SKM-1 treated with dmso at 0.1 percent for 144 hours (cell line): ENCODE measurements around the gene SHROOM3.

Source experiments
- DNase-seq: peaks from one replicate; lab custom pipeline; 2025; ENCODE audit not compliant: unreplicated experiment; lab: John Stamatoyannopoulos, UW

SHROOM3 gene

DNA sequence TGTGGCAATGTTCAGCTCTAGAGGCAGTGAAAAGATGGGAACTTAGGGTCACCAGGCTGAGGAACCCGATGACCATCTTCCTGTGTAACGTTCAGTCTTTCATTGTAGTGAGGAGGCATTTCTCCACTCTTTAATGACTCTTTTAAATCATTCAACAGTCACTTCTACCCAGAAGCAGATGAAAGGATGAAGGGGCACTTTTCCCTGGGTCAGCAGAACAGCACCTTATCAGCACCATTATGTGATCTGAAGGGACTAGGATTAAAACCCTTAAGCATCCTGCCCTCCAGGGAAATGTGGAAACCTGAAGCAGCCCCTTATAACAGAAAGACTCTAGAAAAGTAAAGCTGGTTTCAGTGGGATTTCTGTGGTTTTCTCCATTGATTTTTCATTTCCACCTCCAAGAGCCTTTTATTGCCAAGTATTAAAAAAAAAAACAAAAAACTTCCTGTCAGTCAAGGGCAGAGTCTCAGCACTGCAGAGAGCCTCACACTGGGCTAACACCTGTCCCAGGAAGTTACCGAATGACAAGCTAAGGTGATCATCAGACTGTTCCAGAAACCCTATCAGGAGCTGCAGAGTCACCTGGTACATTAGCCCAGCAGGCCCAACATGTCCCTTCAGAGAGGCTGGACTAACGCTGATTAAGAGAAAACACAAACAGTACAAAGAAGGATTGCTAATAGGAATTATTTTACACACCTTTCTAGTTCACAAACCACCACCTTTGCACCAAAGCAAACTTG lies 185.9 kb downstream of the SHROOM3 start:
- no peak for DNase-seq

DNA sequence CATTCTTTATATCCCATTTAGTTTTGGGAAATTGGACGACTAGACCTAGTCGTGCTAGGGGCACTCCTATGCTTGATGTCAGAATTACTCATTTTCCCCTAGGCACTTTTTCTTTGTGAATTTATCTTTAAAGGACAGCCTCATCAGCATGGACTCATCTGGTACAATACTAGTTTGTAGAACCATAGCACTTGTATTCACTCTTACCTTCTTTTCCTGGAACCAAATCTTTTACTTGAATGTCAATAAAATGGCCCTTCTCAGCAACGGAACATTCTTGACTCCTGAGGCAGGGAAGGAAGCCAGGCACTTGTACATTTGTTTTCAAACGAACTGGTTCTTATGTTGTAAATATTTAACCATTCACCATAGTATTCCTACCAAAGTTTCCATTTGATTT lies 187.1 kb downstream of the SHROOM3 start:
- no peak for DNase-seq

DNA sequence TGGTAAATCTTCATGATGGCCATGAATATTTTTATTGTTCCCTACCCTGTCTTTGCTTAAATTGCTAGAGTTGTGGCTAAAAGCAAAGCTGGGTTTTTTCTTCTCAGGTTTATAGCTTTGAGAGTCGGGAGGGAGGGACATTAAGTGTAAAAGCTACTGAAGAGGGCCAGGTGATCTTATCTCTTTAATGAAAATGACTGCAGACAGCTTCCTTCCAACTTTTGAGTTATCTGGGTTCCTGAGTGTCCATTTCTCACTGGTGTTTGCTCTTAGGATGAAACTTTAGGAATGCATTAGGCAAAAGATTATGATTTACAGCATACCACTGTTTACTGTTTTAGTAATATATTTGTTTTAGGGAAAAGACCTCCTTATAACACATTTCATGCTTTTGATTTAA lies 187.7 kb downstream of the SHROOM3 start:
- DNase-seq: no peak

GRCh38 chr4:76623217-76624045 lies 188.4 kb downstream of the SHROOM3 start:
- DNase-seq: no peak

DNA sequence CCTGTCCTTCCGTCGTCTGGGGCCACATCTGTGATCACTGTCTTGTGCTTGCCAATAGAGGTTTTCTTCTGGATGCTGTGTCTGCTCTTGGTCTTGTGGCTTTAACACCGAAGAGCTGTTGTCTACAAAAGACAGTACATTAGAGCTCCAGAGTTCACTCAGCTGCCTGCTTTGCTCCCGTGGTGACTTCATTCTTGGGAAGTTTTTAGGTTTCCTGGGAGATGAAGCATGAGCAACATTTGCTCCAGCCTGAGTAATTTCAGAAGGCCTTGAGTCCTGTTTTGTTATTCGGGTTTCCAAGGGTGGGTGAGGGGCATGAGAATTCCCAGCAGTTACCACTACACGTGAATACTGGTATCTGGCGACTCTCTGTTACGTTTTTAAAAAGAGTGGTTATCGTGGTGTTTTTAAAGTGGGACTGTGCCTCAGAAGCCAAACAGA lies 189.2 kb downstream of the SHROOM3 start:
- DNase-seq: no peak

DNA sequence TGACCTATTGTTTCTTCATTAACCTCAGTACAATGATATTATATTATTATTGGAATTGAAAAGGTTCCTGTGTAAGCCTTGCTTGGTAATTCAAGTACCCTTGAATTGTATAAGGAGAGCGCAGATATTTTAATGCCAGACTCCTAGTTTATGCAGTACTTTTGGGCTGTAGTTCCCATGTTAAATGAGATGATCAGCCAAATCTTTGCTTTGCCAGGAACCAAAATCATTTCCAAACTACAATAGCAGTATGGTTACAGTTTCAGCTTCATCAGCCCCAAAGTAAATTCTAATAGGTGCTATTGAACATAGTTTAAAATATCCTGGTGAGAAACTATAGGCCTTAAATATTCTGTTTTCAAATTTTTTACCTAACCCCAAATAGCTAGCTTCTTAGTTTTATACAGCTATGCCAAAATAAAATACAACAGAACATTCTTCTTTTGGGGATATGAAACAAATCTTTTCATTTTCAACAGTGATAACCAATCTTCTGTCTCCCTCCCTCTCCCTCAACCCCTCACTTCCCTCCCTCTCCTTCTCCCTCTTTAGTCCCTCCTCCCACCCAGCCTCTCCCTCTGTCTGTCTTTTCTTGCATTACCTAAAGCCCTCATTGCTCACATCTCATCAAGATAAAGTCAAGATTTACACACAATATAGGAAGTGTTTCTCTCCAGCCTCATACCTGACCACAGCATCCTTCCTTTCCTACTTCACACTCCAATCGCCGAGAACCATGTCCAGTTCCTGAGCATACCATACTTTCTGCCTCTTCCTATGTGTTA lies 190.1 kb downstream of the SHROOM3 start:
- no peak for DNase-seq

- no peak for DNase-seq
These were observed 191.8 kb downstream of the SHROOM3 start for GRCh38 chr4:76626686-76627465.

DNA sequence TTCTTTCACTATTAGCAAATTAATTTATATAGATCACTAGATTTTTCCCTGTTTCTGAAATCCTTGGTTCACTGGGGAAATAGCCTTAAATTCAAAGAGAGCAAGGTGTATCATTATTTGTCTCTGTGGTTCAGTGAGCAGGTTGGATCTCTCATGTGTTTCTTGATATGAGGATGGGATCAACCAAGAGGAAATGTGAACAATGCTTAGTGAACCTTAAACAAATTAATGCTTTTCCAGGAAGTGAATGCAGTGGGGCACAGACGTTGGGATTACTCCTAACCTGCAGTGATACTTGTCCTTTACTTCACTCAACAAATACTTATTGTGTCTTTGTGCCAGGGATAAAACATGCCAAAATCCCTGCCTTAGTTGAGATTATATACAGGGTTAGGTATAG lies 193.2 kb downstream of the SHROOM3 start:
- no peak for DNase-seq

DNA sequence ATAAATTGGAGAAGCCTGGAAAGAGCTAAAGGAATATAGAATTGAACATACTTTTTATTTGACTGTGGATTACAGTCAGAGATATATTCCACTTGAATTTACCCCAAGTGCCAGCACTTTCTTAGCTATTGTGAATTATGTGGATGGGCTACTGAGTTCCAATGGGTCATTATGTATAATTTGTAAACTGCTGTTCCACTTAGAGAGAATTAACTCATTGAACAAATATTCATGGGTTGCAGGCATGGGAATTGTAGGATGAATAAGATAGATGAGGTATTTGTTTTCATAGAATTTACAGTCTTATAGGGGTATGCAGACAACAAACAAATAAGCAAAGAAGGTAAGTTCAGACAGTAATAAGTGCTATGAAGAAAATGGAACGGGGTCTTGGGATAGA lies 195.7 kb downstream of the SHROOM3 start:
- no peak for DNase-seq

- no peak for DNase-seq
These were observed 199.2 kb downstream of the SHROOM3 start for GRCh38 chr4:76634220-76634619.

- no peak for DNase-seq
These were observed 202.8 kb downstream of the SHROOM3 start for GRCh38 chr4:76637712-76638361.

DNA sequence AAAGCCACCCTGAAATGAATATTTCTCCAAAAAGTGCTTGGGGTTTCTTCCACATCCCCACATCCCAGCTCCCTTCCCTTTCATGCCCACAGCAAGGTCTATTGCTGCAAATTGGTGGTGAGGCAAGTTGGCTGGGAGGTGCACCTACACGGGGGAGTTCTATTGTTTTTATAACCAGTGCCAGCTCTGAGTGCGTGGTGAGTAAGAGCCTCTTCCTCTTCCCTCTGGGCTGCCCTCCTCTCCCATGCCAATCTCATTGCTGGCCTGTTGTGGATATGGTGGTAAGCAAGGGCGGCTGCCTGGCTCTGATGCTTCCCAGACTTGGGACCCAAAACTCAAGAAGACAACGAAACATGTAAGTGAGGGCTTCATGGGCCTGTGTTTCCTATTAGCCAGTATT lies 204.3 kb downstream of the SHROOM3 start:
- no peak for DNase-seq

DNA sequence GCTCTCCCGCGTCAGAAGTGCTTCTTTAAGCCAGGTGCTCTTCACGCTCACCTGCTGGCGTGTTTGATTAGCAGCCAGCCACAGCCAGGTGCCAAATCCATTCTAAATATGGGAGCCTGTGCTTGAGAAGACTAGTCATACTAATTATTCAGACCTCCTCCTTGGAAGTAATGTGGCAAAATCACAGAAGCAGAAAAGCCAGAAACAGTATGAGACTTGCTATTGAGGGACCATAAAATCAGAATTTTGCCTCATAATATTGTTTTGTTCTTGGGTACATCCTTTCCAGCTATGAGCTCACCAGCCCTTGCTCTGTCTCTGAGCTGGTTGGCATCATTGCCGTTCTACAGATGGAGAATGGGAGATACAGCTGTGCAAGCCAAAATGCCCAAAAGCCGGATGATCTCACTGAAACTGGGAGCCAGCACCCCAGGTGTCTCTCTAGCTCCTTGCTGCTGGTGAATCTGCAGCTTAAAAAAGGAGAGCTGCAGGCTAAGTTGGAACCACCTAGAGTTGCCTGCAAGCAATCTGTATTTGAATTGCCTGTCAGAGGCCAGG lies 205.4 kb downstream of the SHROOM3 start:
- no peak for DNase-seq

DNA sequence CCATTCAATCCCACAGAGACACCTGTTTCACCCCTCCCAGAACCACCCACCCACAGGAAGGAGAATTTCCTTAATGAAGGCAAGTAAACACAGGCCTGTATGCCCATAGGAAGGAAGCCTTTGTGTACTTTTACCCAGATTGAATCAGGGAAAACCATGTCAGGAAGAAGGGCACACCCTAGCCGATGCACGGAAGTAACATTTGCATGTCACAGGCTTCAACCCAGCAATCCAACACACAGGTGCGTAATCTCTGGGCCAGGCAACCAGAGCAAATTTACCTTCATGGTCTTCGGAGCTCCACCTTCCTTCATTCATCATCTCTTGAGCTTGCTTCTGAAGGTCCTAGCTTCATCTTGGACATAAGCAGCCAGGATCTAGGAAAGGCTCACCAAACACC lies 206.3 kb downstream of the SHROOM3 start:
- no peak for DNase-seq

DNA sequence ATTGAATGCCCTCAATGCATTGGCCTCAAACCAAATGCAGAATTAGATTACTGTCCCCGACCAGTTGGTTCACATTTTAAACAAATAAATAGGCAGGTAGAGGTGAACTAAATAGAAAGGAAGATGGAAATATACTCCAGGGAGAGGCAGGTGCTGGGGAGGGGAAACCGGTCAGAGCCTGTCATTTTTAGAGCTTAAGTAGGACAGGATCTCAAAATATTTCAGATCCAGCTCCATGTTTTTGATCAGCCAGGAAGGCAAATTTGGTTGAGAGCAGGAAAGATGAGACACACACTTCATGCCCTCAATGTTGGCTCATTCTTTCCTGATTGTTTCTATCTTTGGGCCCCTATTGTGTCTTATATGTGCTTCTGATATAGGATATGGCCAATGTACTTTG lies 206.7 kb downstream of the SHROOM3 start:
- no peak for DNase-seq

GRCh38 chr4:76644831-76645485 lies 209.9 kb downstream of the SHROOM3 start:
- DNase-seq: no peak

DNA sequence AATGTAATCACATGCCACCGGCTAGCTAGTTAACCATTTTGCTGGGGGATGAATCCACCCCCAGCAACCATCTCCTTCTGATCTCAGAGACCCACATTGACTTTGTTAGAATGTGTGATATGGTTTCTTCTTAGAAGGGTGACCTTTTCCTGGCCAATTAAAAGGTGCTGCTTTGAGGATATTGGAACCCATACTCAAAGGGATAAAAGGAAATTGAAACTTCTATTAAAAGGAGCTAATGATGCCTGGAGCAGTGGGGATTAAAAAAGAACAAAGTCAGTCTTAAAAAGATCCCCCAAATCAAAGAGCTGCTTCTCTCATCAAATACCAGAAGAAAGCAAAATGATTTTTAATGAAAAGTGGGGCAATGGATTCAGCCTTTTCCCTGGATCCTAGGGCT lies 214.1 kb downstream of the SHROOM3 start:
- no peak for DNase-seq

DNA sequence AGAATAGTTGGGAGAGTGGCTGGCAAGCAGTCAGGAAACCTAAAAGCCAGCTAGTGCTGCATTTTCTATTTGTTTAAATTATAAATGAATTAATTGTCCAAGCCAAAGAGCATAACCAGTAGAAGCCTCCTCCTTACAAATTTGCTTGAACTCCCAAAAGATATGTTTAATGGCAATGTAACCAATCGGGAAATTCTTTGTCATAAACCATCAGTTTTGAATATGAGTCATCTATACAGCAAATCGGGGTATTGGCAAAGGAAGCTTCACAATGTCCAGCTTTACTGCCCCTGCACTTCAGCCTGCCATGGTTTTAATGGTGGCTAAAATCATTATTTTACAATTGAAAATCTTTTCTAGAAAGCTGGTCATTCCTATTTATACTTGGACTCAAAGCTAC lies 216.6 kb downstream of the SHROOM3 start:
- DNase-seq: no peak

DNA sequence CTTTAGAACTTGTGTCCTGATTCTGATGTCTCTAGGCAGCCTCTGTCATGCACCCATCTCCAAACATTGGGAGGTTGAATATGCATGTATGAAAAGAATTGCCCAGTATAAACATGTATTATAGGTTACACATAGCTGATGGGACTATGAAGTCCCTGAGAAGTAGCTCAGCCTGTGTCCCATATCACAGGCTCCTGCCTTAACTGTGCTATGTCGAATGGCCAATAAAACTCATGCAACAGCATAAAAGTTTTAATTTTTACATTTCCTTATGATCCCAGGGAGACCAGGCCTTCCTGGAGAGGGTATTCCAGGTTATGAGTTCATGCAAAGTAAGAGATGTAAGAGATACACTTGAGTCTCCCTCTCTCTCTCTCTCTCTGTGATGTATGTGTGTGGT lies 217.4 kb downstream of the SHROOM3 start:
- DNase-seq: no peak

DNA sequence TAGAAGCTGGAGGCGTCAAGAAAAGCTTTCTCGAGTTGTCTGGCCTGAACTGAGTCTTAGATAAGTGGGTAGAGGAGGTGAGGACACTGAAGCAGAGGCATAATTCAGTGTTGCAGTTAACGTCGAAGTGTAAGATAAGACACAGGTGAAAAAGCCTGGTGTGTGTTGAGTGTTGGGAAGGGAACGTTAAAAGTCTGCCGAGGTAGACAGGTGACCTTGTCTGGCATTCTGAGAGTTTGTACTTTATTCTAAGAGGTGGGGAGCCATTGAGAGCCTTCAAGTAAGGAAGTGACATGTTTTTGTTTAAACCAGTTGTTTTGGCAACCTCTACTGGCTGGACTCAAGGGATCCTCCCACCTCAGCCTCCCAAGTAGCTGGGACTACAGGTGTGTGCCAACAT lies 219.1 kb downstream of the SHROOM3 start:
- DNase-seq: no peak
